ENCODE results near the gene ZNF700. TPM values are rescaled to one million over a fixed set of nuclear protein-coding genes. Genes with fewer than 3 reads are reported as not detected.
"Not testable (repeated sequence)": the region's sequence is repeated elsewhere in the genome, so short reads cannot be mapped to it uniquely, and the experiment has no call there.

ZNF700 gene
- total RNA-seq, 4 donors from 2014 or later: 6.4 to 13.9 (median 9.9) TPM

DNA sequence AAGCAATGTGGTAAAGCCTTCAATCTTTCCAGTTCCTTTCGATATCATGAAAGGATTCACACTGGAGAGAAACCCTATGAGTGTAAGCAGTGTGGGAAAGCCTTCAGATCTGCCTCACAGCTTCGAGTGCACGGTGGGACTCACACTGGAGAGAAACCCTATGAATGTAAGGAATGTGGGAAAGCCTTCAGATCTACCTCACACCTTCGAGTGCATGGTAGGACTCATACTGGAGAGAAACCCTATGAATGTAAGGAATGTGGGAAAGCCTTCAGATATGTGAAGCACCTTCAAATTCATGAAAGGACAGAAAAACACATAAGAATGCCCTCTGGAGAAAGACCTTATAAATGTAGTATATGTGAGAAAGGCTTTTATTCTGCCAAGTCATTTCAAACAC, 24.3 kb downstream of the ZNF700 start:
- Histone ChIP-seq H3K4me3 (peak overlapping the region in 1 of 4 donors; percentile 9), H3K27me3 (no peaks in the 10 kb centered on the region), H3K27ac (no peak overlapping the region), H3K36me3 (peaks cover 27 to 79% (median 49%) of the 10 kb centered on the region in 3 donors), H3K9me3 (peaks cover 33 to 98% (median 97%) of the 10 kb centered on the region in 3 donors), H3K4me1 (no peaks in the 10 kb centered on the region)
- intact Hi-C loops (cut with DNase I): no loop called here
- TF ChIP-seq POLR2A (IDR thresholded peaks at IDR 0.05) (no peak), CTCF (IDR thresholded peaks at IDR 0.05) (no peak)
- no peak for DNase-seq
- WGBS, 2 donors: 93 to 94% methylated on average over 4 of the region's 4 CpGs

- Histone ChIP-seq H3K36me3 (peaks cover 27 to 75% (median 48%) of the 10 kb centered on the region in 3 donors), H3K4me3 (peak overlapping the region in 1 of 4 donors; percentile 29), H3K9me3 (peaks cover 30 to 97% (median 96%) of the 10 kb centered on the region in 3 donors)
- H3K27ac ChIP-seq; DNase-seq; H3K27me3 ChIP-seq; intact Hi-C loops (cut with DNase I); H3K4me1 ChIP-seq: not testable (repeated sequence)
- WGBS, 2 donors: 96 to 98% methylated on average over 4 of the region's 4 CpGs
These were observed 24.7 kb downstream of the ZNF700 start for GRCh38 chr19:11949614-11950080.

DNA sequence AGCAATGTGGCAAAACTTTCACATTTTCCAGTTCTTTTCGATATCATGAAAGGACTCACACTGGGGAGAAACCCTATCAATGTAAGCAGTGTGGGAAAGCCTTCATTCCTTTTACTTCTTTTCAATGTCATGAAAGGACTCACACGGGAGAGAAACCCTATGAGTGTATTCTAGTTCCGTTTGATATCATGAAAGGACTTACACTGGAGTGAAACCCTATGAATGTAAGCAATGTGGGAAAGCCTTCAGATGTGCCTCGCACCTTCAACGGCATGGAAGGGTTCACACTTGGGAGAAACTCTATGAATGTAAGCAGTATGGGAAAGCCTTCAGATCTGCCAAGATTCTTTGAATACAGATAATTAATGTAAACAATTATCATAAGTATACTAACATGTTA, 25.4 kb downstream of the ZNF700 start:
- no peak for DNase-seq
- Histone ChIP-seq H3K9me3 (peaks cover 27 to 97% (median 90%) of the 10 kb centered on the region in 3 donors), H3K36me3 (peaks cover 27 to 68% (median 42%) of the 10 kb centered on the region in 3 donors), H3K27ac (no peak overlapping the region), H3K4me1 (no peaks in the 10 kb centered on the region), H3K27me3 (no peaks in the 10 kb centered on the region), H3K4me3 (peak overlapping the region in 1 of 4 donors; percentile 29)
- no peak for TF ChIP-seq POLR2A (IDR thresholded peaks at IDR 0.05)
- no peak for TF ChIP-seq CTCF (IDR thresholded peaks at IDR 0.05)
- intact Hi-C loops (cut with DNase I): no loop called here
- 87 to 95% methylated on average over 5 of the region's 5 CpGs for WGBS, 2 donors

- intact Hi-C loops (cut with DNase I): no loop called here
- Histone ChIP-seq H3K36me3 (no peaks in the 10 kb centered on the region), H3K27me3 (no peaks in the 10 kb centered on the region), H3K4me1 (peaks cover 10 to 27% (median 14%) of the 10 kb centered on the region in 3 donors), H3K27ac (peak overlapping the region; percentile 87 to 96 (median 94)), H3K4me3 (peak overlapping the region in 3 of 4 donors; percentile 79 to 90 (median 82)), H3K9me3 (no peaks in the 10 kb centered on the region)
- DNase-seq: no peak
- 33 to 34% methylated on average over 23 to 25 of the region's 26 CpGs for WGBS, 2 donors
- TF ChIP-seq POLR2A (IDR thresholded peaks at IDR 0.05): no peak
- peak; percentile 68 to 82 (median 74) for TF ChIP-seq CTCF (IDR thresholded peaks at IDR 0.05)
These were observed 38.9 kb downstream of the ZNF700 start for GRCh38 chr19:11963566-11964355.

DNA sequence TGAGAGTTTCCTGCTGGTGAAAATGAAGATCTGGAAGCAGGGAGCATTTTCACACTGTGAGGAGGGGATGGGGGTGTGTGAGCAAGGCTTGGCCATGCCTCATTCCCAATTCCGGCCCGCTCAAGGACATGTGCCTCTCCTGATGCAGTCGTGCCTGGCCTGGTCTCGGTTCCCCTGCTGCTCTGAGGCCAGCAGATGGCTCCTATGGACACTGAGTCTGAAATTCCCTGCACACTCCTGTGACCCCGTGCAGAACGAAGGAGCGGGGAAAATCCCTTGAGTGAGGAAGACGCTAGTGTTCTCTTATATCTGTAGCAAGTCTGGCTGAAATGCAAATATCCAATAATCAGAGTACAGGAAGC, 39.6 kb downstream of the ZNF700 start:
- no peak for DNase-seq
- Histone ChIP-seq H3K4me1 (peaks cover 10 to 27% (median 14%) of the 10 kb centered on the region in 3 donors), H3K9me3 (no peaks in the 10 kb centered on the region), H3K4me3 (peak overlapping the region; percentile 79 to 90 (median 83)), H3K36me3 (peaks cover 0 to 6% (median 0%) of the 10 kb centered on the region in 3 donors), H3K27ac (peak overlapping the region; percentile 87 to 96 (median 94)), H3K27me3 (no peaks in the 10 kb centered on the region)
- 0 to 14% methylated on average over 3 to 7 of the region's 8 CpGs for WGBS, 2 donors
- intact Hi-C loops (cut with DNase I): no loop called here
- TF ChIP-seq CTCF (IDR thresholded peaks at IDR 0.05) (peak in 2 of 6 experiments; percentile 10 to 32), POLR2A (IDR thresholded peaks at IDR 0.05) (no peak)
